Medulla oblongata (tissue), 1 donor: ENCODE results near the gene NEDD9.

Experiments
- DNase-seq: peaks from one replicate; pipeline ENCODE4 v3.0.0-alpha.2; 2015; ENCODE audit errors: extremely low spot score

Gene NEDD9

GRCh38 chr6:11262242-11262641 is 29.8 kb upstream of the NEDD9 start:
- DNase-seq: peak; percentile 9

- DNase-seq: no peak
Observed at GRCh38 chr6:11260249-11261038, 28.0 kb upstream of the NEDD9 start.

- DNase-seq: no peak
Observed at GRCh38 chr6:11258260-11259237, 26.1 kb upstream of the NEDD9 start.

- DNase-seq: no peak
Observed at GRCh38 chr6:11255610-11256009, 23.1 kb upstream of the NEDD9 start.

GRCh38 chr6:11253594-11253993 is 21.1 kb upstream of the NEDD9 start:
- no peak for DNase-seq

GRCh38 chr6:11251553-11252360 is 19.3 kb upstream of the NEDD9 start:
- peak; percentile 89 for DNase-seq

- no peak for DNase-seq
Observed at GRCh38 chr6:11250108-11250507, 17.6 kb upstream of the NEDD9 start.

GRCh38 chr6:11248974-11249761 is 16.7 kb upstream of the NEDD9 start:
- no peak for DNase-seq

GRCh38 chr6:11246722-11247121 is 14.3 kb upstream of the NEDD9 start:
- DNase-seq: no peak

GRCh38 chr6:11245381-11246256 is 13.2 kb upstream of the NEDD9 start:
- DNase-seq: no peak

- no peak for DNase-seq
Observed at GRCh38 chr6:11244387-11245126, 12.1 kb upstream of the NEDD9 start.

GRCh38 chr6:11243861-11244260 is 11.4 kb upstream of the NEDD9 start:
- no peak for DNase-seq

GRCh38 chr6:11242711-11243110 is 10.2 kb upstream of the NEDD9 start:
- no peak for DNase-seq

GRCh38 chr6:11241793-11242201 is 9.3 kb upstream of the NEDD9 start:
- DNase-seq: peak; percentile 74

GRCh38 chr6:11241154-11241792 is 8.8 kb upstream of the NEDD9 start:
- no peak for DNase-seq

GRCh38 chr6:11237956-11238355 is 5.5 kb upstream of the NEDD9 start:
- DNase-seq: no peak

- no peak for DNase-seq
Observed at GRCh38 chr6:11237428-11237827, 5.0 kb upstream of the NEDD9 start.

- DNase-seq: no peak
Observed at GRCh38 chr6:11236915-11237314, 4.4 kb upstream of the NEDD9 start.
